HG03565 (cell line): ENCODE measurements around the gene OBP2A.
"Not testable (repeated sequence)": the region's sequence is repeated elsewhere in the genome, so short reads cannot be mapped to it uniquely, and the experiment has no call there.

ENCODE experiments used
- ATAC-seq: cut with Tn5 transposase; IDR thresholded peaks from one replicate; pipeline ENCODE4 v1.9.1; 2021; ENCODE audit warnings: mild to moderate bottlenecking, moderate library complexity; ENCODE audit not compliant: unreplicated experiment

Gene OBP2A

DNA sequence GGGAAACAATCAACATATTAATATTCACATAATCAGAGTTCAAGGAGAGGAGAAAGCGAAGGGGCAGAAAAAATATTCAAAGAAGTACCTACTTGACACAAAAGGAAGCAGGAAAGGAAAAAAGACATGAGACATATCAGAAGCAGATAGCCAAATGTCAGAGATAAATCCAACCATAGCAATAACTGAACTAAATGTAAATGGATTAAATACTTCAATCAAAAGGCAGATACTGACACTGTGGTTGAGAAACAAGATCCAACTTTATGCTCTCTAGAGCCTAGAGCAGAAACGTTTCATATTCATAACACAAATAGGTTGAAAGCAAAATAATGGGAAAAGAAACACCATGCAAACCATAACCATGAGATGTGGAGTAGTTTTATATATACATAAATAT lies 36.5 kb upstream of the OBP2A start:
- no peak for ATAC-seq

GRCh38 chr9:135512241-135512603 lies 33.7 kb upstream of the OBP2A start:
- no peak for ATAC-seq

- ATAC-seq: no peak
These were observed 33.0 kb upstream of the OBP2A start for GRCh38 chr9:135512904-135513303.

DNA sequence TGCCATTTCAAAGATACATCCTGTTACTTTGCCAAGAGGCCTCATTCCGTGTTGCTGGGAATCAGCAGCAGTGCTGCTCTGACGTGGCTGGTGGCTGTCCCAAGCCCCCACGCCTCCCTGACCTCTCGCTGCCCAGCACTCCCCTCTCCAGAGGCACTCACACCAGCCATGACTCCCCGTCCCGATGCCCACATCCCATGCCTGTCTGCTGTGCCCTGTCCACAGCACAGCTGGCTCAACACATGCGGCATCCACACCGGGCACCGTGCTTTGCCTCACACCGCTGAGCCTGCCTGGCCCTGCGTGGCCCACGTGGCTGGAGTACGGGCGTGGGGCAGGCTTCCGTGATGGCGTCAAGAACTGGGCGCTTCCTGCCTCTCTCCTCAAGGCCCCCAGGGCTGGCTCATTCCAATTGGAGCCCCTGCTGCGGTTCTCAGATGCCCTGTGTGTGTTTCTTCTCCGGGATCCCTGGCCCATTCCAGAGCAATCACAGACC lies 32.5 kb upstream of the OBP2A start:
- ATAC-seq: no peak

GRCh38 chr9:135513906-135514305 lies 32.0 kb upstream of the OBP2A start:
- ATAC-seq: not testable (repeated sequence)

DNA sequence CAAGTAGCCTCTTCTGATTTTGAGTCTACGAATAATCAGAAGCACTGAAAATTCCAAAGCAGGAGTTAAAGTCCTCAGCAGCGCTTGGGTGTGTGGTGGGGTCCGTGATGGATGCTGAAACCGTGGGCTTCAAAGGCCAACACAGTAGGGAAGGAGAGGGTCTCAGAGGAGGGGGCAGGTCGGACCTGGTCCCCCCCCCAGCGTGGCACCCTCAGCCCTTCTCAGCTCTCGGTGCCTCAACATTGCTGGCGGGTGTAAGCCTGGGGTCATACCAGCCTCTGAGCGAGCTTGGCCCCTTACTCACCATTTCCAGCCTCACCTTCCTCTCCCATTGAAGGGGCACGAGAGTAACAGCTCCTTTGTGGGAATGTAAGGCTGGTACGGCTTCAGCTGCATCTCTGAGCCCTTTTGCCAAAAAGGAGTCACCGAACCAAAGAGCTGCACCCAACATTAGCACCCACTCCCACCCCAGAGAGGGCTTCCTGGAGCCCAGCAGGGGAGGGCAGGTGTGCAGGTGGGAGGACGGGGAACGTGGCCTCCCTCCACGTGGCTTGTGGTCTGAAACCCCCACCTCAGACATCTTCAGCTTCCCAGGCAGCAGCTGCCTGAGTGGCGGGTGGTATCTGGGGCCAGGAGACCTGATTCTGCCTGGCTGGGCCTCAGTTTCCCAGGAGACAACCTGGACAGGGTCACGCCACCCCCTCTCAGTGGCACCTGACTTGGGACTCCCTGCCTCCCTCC lies 31.4 kb upstream of the OBP2A start:
- ATAC-seq: no peak

GRCh38 chr9:135515083-135515951 lies 30.6 kb upstream of the OBP2A start:
- no peak for ATAC-seq

- no peak for ATAC-seq
These were observed 29.6 kb upstream of the OBP2A start for GRCh38 chr9:135516132-135516860.

DNA sequence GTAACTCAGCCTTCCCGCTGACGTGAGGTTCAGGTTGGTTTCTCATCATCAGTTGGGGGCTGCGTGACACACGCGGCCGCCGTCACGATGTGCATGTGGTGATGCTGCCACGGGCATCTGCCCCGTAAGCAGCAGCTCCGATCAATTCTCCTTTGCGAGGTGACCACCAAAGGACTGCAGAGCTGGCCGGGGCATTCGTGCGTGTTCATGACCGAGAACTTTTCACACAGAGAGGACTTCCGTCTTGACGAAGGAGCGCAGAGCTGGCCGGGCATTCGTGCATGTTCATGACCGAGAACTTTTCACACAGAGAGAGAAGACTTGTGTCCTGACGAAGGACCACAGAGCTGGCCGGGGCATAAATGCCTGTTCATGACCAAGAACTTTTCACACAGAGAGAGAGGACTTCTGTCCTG lies 28.5 kb upstream of the OBP2A start:
- no peak for ATAC-seq

- ATAC-seq: no peak
These were observed 26.6 kb upstream of the OBP2A start for GRCh38 chr9:135519179-135519971.

DNA sequence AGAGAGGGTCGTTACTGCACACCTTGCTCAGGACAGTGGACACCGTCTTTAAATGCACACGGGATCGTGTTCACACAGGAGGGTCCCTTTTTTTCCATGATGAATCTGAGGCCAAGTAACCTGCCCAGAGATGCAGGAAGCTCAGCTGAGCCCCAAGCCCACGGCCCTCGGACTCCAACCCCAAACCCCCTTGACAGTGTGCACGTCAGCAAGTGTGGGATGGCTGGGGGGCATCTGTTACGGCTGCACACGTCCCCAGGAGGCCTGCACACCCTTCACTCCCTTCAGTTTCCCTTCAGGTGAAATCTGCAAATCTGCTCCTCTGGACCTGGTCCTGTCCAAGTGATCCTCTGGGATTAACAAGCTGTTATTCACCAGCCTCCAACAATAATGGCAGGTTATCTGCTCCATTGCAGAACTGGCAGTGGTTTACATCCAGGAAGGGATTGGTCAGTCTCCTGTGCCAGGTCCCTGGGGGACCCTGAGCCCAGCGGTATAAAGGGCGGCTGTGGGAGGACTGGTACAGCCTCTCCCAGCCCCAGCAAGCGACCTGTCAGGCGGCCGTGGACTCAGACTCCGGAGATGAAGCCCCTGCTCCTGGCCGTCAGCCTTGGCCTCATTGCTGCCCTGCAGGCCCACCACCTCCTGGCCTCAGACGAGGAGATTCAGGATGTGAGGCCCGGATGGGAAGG lies 24.9 kb upstream of the OBP2A start, which contains the start of gene LCN1:
Gene LCN1, plus strand, starts transcription at position 525 of the 692 bp plus-strand sequence. Its CDS starts 58 bp downstream, at position 583.
- ATAC-seq: no peak

GRCh38 chr9:135521608-135522095 lies 24.3 kb upstream of the OBP2A start:
- no peak for ATAC-seq

DNA sequence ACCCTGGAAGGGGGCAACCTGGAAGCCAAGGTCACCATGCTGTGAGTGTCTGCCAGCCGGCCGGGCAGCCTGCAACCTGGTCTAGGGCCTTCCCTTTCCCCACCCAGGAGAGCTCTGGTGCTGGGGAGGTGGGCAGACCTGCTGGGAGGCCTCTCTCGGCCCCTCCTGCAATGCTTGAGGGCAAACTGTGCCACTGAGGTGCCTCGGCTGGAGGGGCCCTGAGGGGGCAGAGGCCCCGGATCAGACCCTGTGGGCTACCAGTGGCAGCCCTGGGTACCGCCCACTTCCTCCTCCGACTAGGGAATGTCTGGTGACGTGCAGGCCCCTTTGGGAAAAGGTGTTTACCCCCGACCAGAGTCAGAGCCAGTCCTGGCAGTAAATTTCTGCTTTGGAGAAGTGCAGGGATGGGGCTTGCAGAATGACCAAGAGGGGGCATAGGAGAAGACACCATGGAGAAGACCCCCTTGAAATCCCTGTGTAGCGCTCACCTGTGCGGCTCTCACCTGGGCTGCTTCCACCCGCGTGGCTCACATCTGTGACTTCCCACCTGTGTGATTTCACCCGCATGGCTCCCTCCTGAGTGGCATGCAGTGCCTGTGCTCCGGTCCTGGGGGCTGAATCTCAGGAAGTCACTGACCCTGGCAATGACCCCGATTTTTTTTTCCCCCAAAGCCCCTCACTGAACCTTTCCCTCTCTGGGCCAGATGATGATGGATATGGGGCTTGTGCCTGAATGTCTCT lies 23.6 kb upstream of the OBP2A start:
- ATAC-seq: no peak

- no peak for ATAC-seq
These were observed 23.0 kb upstream of the OBP2A start for GRCh38 chr9:135522931-135523330.

DNA sequence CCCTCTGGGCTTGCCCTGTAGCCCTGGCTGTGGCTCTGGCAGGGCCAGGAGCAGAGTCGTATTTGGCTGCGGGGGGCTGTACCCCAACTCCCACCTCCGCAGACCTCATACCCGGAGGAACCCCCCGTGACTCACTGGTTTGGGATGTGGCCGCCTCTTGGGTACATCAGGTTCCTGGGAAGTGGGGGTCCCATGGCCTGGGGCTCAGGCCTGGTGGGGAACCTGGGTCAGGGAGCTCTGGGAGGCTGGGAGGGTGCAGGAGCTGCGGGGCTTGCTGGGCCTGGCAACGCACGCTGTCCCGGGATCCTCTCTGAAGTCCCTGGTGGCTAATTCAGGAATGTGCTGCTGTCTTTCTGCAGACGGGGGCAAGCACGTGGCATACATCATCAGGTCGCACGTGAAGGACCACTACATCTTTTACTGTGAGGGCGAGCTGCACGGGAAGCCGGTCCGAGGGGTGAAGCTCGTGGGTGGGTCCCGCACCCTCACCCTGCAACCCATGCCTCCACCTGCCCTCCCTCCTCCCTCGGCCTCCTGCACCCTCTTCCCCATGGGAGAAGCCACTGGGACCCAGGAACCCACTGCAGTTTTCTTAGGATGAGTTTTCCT lies 22.3 kb upstream of the OBP2A start:
- ATAC-seq: no peak

- no peak for ATAC-seq
These were observed 21.6 kb upstream of the OBP2A start for GRCh38 chr9:135524130-135524861.

GRCh38 chr9:135525241-135526088 lies 20.5 kb upstream of the OBP2A start:
- ATAC-seq: no peak
